ENCODE results near the gene MBNL1.

Gene MBNL1, protein sequence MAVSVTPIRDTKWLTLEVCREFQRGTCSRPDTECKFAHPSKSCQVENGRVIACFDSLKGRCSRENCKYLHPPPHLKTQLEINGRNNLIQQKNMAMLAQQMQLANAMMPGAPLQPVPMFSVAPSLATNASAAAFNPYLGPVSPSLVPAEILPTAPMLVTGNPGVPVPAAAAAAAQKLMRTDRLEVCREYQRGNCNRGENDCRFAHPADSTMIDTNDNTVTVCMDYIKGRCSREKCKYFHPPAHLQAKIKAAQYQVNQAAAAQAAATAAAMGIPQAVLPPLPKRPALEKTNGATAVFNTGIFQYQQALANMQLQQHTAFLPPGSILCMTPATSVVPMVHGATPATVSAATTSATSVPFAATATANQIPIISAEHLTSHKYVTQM

DNA sequence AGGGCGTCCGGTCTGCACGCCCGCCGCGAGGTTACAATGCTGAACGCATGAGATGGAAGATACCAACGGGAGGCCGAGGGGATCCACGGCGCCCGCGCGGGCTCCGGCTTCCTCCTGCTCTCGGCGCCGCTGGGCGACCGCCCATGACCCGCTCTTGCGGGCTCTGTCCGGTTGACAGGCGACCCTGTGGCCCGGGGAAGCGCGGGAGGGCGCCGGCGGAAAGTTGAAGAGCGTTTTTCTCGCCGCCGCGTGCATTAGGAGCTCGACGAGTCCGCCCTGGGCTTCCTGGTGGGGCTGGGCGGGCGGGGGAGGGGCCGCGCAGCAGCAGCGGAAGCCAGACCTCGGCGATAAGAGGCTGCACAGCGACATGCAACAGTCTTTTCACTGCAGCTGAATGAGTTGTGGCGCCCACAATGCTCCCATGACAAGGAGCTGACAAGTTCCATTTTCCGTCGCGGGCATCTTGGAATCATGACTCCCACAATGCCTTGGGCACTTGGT is at the start of gene MBNL1:
Gene MBNL1, plus strand, starts transcription at position 375 of the 501 bp plus-strand sequence. CDS start 31,265 bp downstream, outside the sequence.
- no peak for TF ChIP-seq GATA1 (IDR thresholded peaks at IDR 0.05; ENCODE audit: low read depth, low read length)
- peak; percentile 57 for TF ChIP-seq POLR2A (IDR thresholded peaks at IDR 0.05; ENCODE audit: low read length)
- DNase-seq = peak; percentile 94 to 95

DNA sequence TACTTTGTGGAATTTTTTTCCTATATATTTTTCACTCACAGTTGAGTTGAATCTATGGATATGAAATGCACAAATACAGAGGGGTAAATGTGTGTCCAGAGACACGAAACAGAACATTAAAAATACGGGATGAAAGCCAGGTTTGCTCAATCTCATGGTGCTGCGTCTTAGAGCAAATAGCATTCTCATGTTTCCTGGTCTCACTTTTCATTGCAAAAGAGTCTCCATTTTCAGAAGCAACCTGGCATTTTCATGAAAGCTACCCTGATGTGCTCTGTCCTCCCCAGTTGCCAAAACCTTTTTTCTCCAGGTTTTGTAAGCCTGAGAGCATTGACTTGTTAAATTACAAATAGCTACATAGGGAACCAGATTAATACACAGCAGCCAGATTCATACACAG is 49.5 kb upstream of the MBNL1 start:
- no peak for DNase-seq
- TF ChIP-seq GATA1 (IDR thresholded peaks at IDR 0.05; ENCODE audit: low read depth, low read length) (no peak), POLR2A (IDR thresholded peaks at IDR 0.05; ENCODE audit: low read length) (no peak)

DNA sequence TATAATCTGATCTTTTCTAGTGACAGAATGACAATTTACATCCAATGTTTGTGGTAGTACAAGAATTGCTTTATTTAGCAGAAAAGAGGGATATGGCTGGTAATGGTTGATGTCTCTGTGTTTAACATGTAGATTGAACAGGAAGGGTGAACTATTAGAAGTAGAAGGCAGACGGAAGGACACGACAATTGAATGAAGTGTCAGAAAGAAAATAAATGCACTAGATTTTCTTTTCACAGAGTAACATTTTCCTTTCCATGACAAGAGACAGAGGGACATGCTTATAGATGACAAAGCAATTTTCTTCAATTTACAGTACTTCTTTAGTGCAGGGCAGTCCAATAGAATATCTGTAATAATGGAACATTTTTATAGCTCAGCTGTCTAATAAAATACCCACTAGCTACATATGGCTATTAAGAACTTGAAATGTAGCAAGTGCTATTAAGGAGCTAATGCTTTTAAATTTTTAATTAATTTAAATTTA is 48.9 kb upstream of the MBNL1 start:
- TF ChIP-seq POLR2A (IDR thresholded peaks at IDR 0.05; ENCODE audit: low read length) = no peak
- no peak for TF ChIP-seq GATA1 (IDR thresholded peaks at IDR 0.05; ENCODE audit: low read depth, low read length)
- no peak for DNase-seq

DNA sequence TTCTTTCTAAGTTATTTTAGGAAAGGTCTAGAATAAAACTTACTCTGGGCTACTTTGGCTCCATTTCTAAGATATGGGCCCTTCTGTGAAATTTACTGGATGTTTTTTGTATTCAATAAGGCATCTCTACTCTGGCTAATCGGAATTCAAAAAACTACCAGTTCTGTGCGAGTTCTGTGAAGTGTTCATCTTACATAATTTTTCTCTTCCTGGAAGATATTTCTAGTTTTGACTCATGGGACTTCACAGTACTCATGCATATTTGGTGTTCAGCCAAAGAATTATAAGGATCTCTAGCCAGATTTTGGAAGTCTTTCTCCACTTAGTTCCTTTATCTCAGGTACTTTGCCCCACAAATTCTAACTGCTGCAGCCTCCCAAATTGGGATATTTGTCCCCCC is 46.4 kb upstream of the MBNL1 start:
- TF ChIP-seq POLR2A (IDR thresholded peaks at IDR 0.05; ENCODE audit: low read length) (no peak), GATA1 (IDR thresholded peaks at IDR 0.05; ENCODE audit: low read depth, low read length) (no peak)
- DNase-seq = no peak

DNA sequence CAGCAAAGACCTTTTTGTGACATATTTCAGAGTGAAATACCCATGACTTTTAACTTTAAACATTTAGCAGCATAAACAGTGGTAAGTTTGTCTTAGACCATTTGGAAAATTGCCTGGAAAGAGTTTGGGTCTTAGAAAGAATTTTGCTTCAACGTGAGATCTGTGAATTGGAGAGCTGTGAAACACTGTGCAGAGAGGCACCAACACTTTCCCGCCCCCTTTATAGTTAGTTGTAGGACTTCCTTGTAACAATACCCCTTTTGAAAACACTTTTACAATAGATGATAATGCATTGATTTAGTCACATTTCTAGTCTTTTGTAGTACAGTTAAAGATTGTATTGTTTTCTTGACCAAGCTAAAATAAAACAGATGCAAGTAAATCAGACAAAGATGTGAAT is 43.5 kb upstream of the MBNL1 start:
- no peak for DNase-seq
- TF ChIP-seq GATA1 (IDR thresholded peaks at IDR 0.05; ENCODE audit: low read depth, low read length) (no peak), POLR2A (IDR thresholded peaks at IDR 0.05; ENCODE audit: low read length) (no peak)

DNA sequence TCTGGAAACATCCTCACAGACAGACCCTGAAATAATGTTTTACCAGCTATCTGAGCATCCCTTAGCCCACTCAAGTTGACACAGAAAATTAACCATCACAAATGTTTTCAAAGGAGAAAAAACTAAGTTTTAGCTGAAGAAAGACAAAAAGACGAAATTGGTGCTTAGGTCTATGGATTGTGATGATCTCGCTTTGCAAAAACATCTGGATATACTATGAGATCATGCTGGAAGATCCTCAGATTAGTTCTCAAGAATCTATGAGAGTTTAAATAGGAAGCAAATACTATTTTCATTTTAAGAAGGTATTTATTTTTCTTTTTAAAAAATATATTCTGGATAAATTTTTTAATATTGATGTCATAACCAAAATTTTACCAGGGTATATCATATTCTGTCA is 42.6 kb upstream of the MBNL1 start:
- TF ChIP-seq GATA1 (IDR thresholded peaks at IDR 0.05; ENCODE audit: low read depth, low read length) = no peak
- TF ChIP-seq POLR2A (IDR thresholded peaks at IDR 0.05; ENCODE audit: low read length) = no peak
- no peak for DNase-seq

DNA sequence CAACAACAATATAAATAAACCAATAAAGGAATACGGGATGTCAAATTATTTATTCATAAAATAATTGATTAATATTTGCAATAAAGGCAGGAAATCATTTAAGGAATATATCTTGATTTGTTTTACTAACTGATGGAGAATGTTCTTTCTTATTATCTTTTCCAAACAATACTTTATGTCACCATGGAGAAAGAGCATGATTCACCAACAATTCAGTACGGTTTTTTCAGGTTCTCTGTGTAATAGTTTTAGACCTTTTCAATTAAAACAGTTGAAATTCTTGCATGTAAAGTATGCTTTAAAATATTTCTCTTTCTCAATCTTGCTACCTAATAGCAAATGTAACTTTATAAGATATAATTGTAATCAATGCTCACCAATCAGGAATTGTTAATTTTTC is 41.7 kb upstream of the MBNL1 start:
- DNase-seq = no peak
- TF ChIP-seq POLR2A (IDR thresholded peaks at IDR 0.05; ENCODE audit: low read length) (no peak), GATA1 (IDR thresholded peaks at IDR 0.05; ENCODE audit: low read depth, low read length) (no peak)

DNA sequence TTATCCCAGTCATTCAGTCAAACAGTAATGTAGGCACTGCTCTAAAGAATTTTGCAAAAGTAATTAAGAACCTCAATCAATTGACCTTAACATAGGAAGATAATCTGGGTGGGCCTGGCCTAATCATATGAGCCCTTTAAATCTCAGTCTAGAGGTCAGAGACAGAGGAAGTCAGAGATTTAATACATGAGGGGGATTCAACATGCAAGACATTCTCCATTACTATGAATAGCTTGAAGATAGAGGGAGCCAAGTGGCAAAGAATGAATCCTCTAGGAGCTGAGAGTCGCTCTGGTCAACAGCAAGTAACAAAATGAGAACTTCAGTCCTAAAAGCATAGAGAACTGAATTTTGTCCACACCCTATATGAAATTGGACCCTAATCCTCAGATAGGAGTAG is 39.0 kb upstream of the MBNL1 start:
- peak; percentile 5 to 31 for DNase-seq
- TF ChIP-seq POLR2A (IDR thresholded peaks at IDR 0.05; ENCODE audit: low read length) (no peak), GATA1 (IDR thresholded peaks at IDR 0.05; ENCODE audit: low read depth, low read length) (no peak)

DNA sequence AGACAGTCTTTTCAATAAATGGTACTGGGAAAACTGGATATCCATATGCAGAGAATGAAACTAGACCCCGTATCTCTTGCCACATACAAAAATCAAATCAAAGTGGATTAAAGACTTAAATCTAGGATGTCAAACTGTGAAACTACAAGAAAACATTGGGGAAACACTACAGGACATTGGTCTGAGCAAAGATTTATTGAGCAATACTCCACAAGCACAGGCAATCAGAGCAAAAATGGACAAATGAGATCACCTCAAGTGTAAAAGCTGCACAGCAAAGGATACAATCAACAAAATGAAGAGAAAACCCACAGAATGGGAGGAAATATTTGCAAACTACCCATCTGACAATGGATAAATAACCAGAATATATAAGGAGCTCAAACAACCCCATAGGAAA is 38.4 kb upstream of the MBNL1 start:
- TF ChIP-seq GATA1 (IDR thresholded peaks at IDR 0.05; ENCODE audit: low read depth, low read length) = no peak
- no peak for TF ChIP-seq POLR2A (IDR thresholded peaks at IDR 0.05; ENCODE audit: low read length)
- DNase-seq = no peak

DNA sequence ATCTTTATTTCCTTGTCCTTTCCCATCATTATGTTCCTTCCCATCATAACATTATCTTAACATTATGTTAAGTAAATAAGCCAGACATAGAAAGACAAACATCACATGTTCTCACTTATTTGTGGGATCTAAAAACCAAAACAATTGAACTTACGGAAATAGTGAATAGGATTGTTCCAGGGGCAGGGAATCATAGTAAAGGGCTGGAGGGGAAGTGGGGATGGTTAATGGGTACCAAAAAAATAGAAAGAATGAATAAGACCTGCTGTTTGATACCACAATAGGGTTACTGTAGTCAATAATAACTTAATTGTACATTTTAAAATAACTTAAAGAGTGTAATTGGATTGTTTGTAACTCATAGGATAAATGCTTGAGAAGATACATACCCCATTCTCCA is 36.7 kb upstream of the MBNL1 start:
- TF ChIP-seq GATA1 (IDR thresholded peaks at IDR 0.05; ENCODE audit: low read depth, low read length) (no peak), POLR2A (IDR thresholded peaks at IDR 0.05; ENCODE audit: low read length) (no peak)
- DNase-seq = no peak

DNA sequence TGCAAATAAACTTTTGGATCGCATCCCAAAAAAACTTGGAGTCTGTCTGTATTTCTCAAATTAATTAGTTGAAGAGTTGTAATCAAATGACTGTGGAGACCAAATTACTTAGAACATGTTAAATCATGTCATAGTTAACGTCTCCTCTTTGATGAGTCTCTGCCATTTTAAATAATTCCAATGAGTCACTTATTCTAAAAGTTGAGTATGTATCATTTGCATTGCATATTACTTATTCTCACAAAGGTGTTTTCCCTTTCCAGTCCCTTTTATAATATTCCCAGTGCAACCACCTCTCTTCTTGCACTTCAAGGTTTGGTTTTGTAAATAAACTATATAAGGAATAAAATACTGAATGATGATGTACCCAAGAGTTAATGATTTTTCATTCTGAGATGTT is 36.0 kb upstream of the MBNL1 start:
- TF ChIP-seq POLR2A (IDR thresholded peaks at IDR 0.05; ENCODE audit: low read length) (no peak), GATA1 (IDR thresholded peaks at IDR 0.05; ENCODE audit: low read depth, low read length) (no peak)
- DNase-seq = no peak

DNA sequence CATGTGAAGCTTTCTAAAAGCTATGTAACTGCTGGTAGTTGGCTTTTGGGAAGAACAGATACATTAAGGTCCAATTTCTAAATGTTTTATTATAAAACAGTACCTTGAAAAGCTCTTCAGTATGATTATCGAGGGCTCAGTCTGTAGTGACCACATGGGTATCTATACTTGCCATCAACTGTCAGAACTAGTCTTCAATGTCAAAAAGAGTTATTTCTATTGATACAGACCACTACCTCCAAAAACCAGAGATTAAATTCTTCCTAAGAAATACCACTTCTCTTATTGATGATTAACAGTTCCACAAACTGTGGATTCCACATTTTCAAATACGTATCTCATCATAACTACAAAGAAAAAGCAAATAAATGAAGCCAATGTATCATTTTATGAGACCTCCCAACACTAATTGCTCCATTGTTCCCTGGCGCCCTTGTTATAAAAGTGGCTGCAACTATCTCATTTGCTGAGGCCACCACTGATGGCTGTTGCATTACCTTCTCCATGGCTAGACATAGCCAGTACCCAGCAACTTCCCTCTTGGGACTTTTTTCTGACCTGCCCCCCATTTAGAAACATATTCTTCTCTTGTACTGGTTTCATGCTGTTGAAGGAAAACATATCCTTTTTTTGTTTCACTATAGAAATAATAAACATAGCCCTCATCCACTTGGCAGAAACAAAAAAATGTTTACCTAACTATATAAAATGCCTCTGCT is 33.9 kb upstream of the MBNL1 start:
- TF ChIP-seq POLR2A (IDR thresholded peaks at IDR 0.05; ENCODE audit: low read length) (no peak), GATA1 (IDR thresholded peaks at IDR 0.05; ENCODE audit: low read depth, low read length) (no peak)
- DNase-seq = no peak

DNA sequence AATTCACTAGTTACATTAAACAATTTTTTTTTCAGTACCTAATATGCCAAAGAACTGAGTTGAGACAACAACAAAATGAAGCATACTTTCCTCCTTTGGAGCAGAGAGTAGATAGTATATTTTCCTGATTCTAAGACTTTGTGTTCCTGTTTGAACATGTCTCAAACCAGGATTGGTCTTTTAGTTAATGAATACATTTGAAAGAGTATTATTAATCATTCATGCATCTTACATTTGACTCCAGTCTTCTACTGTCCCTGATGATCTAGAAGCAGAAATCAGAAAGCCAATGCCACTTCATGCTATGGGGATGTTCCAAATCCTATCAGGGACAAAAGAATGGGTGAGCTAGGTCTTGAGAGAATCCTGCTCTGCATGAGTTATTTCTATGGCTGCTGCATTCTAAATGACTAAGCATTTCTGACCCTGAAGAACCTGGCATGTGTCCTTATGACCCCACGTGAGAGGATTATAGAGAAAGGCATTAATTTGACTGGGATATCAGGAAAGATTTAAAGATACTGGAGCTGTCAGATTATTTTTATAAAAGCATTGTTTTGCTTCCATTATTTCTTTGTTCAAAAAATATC is 32.9 kb upstream of the MBNL1 start:
- DNase-seq = peak; percentile 67 to 69

DNA sequence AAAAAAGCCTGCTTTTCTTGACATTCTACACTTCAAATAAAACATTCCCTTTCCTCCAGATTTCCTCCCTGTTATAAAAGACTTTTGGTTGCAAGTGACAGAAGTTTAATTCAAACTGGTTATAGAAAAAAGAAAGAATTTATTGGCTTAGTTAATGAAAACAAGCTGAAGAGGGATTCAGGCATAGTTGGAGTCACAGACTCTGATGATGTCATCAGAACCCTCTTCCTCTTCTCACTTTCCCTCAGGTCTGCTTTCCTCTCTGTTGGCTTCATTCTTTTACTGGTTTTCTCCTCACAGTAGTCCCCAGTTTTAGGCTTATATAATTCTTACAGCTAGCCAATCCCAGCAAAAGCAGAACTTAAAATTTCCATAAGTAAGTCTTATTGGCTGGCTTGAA is 32.0 kb upstream of the MBNL1 start:
- TF ChIP-seq POLR2A (IDR thresholded peaks at IDR 0.05; ENCODE audit: low read length) (no peak), GATA1 (IDR thresholded peaks at IDR 0.05; ENCODE audit: low read depth, low read length) (no peak)
- no peak for DNase-seq

More for the DNA sequence above, 32.9 kb upstream of the MBNL1 start:
- no peak for TF ChIP-seq POLR2A (IDR thresholded peaks at IDR 0.05; ENCODE audit: low read length)
- no peak for TF ChIP-seq GATA1 (IDR thresholded peaks at IDR 0.05; ENCODE audit: low read depth, low read length)

All from erythroblast (primary cell).